ENCODE data around the gene ZNF577. TPM values are rescaled to one million over a fixed set of nuclear protein-coding genes. Genes with fewer than 3 reads are reported as not detected.

Gene ZNF577
- total RNA-seq, 1 experiment from 2014 or later, result 6.3 TPM

GRCh38 chr19:51821456-51821855 lies 66.3 kb downstream of the ZNF577 start:
- no peak for DNase-seq (ENCODE audit: unreplicated experiment)
- Mint-ChIP-seq H3K27ac (ENCODE audit: low read depth, unreplicated experiment) (no peak overlapping the region), H3K4me1 (ENCODE audit: insufficient read depth, unreplicated experiment) (no peaks in the 10 kb centered on the region), H3K4me3 (ENCODE audit: unreplicated experiment) (no peak overlapping the region), H3K9me3 (ENCODE audit: unreplicated experiment) (peaks cover 35% of the 10 kb centered on the region), H3K36me3 (ENCODE audit: insufficient read depth, unreplicated experiment) (no peaks in the 10 kb centered on the region), H3K27me3 (ENCODE audit: insufficient read depth, unreplicated experiment) (no peaks in the 10 kb centered on the region)
- BruUV-seq (replicated peaks), result no TSS peak
- TF ChIP-seq CTCF (IDR thresholded peaks at IDR 0.05; ENCODE audit: unreplicated experiment), result no peak
- CTCF ChIA-PET, result no interaction called here
- POLR2A ChIA-PET, result interaction anchor here (0.7 kb wide), 1 partner anchor 33 kb away, joined by 3 read pairs; no protein-coding TSS in a partner anchor
- intact Hi-C loops (cut with micrococcal nuclease), result no loop called here

Other genes starting within 250 kb of the ZNF577 start
- not detected in 2 replicates for gene SIGLEC14, start 241.1 kb downstream of the ZNF577 start, total RNA-seq (2022)
- 13.1 and 18.1 TPM in 2 replicates for gene SPACA6, start 194.6 kb downstream of the ZNF577 start, total RNA-seq (2022)
- 0.34 and 0.42 TPM in 2 replicates for gene HAS1, start 164.0 kb downstream of the ZNF577 start, total RNA-seq (2022)
- 6.2 and 8.6 TPM in 2 replicates for gene FPR1, start 136.1 kb downstream of the ZNF577 start, total RNA-seq (2022)
- gene FPR2, start 126.8 kb downstream of the ZNF577 start, total RNA-seq (2022), result not detected in 2 replicates
- not detected in 2 replicates for gene FPR3, start 92.8 kb downstream of the ZNF577 start, total RNA-seq (2022)
- gene ZNF649, start 17.1 kb upstream of the ZNF577 start, total RNA-seq (2022), result 9.5 and 14.5 TPM in 2 replicates
- 4.9 and 7.7 TPM in 2 replicates for gene ZNF613, start 39.5 kb upstream of the ZNF577 start, total RNA-seq (2022)
- 7.0 and 8.9 TPM in 2 replicates for gene ZNF350, start 98.9 kb upstream of the ZNF577 start, total RNA-seq (2022)
- 7.3 and 9.0 TPM in 2 replicates for gene ZNF615, start 120.3 kb upstream of the ZNF577 start, total RNA-seq (2022)
- 10.2 and 10.3 TPM in 2 replicates for gene ZNF614, start 140.4 kb upstream of the ZNF577 start, total RNA-seq (2022)
- 17.2 and 25.4 TPM in 2 replicates for gene ZNF432, start 160.9 kb upstream of the ZNF577 start, total RNA-seq (2022)
- 40.9 and 49.8 TPM in 2 replicates for gene ZNF841, start 207.8 kb upstream of the ZNF577 start, total RNA-seq (2022)

All from MCF 10A (cell line).